ENCODE measurements around the gene NELL1. TPM values are rescaled to one million over a fixed set of nuclear protein-coding genes. Genes with fewer than 3 reads are reported as not detected.

Gene NELL1
- total RNA-seq, 1 donor from 2014 or later = not detected

DNA sequence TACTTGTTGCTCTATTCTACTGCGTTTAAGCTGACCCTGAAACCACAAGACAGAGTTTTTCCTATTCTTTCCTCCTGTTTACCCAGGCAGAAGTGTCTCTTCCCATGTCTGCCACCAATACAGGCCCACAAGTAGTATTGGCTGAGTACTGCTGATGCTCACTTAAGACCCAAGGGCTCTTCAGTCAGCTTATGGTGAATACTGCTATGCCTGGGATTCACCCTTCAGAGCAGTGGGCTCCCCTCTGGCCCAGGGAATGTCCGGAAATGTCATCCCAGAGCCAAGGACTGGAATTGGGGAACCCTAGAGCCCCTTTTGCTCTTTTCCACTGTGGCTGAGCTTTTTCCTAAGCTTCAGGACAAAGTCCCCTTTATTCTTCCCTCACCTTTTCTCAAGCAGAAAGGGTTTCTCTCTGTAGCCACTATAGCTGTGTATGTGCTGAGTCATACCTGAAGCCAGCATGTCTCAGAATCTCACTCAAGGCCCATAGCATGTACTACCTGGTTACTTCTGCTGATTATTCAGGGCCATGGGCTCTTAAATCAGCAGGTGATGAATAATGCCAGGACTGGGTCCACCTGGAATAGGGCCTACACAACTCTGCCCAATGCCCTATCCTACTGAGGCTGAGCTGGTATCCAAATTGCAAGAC lies 777.7 kb downstream of the NELL1 start:
- H3K27ac Mint-ChIP-seq = no peak overlapping the region
- no peaks in the 10 kb centered on the region for H3K4me1 Mint-ChIP-seq

DNA sequence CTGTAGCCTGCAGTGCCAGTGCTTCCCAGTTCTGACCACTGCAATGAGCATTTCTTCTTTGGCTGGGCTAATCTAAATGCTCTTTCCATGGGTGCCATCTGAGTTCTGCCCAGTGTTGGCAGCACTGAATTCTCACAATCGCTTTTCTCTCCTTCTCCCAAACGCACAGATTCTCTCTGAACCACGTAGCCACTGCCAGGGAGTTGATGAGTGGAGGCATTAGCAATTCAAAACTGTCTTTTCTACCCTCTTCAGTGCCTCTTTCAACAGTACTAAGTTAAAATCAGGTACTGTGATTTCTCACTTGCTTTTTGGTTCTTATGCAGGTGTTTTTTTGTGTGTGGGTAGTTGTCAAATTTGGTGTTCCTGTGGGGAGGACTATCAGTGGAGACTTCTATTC lies 778.5 kb downstream of the NELL1 start:
- no peak overlapping the region for H3K27ac Mint-ChIP-seq
- Histone ChIP-seq H3K9ac (no peak overlapping the region), H3K27me3 (no peaks in the 10 kb centered on the region), H3K4me3 (no peak overlapping the region), H3K9me3 (ENCODE audit: low read depth) (no peaks in the 10 kb centered on the region), H4K20me1 (ENCODE audit: low read depth) (no peaks in the 10 kb centered on the region), H3K79me2 (ENCODE audit: low read depth) (no peaks in the 10 kb centered on the region), H2AFZ (replicated peaks) (peak overlapping the region; percentile 64), H3K36me3 (no peaks in the 10 kb centered on the region), H3K4me1 (no peaks in the 10 kb centered on the region), H3K27ac (no peak overlapping the region), H3K4me2 (no peak overlapping the region), H3F3A (ENCODE audit: low read depth) (no peaks in the 10 kb centered on the region)
- TF ChIP-seq EZH2phosphoT487 (IDR thresholded peaks at IDR 0.05) (no peak), EZH2 (IDR thresholded peaks at IDR 0.05) (no peak)
- TF ChIP-seq, protein P1, sequence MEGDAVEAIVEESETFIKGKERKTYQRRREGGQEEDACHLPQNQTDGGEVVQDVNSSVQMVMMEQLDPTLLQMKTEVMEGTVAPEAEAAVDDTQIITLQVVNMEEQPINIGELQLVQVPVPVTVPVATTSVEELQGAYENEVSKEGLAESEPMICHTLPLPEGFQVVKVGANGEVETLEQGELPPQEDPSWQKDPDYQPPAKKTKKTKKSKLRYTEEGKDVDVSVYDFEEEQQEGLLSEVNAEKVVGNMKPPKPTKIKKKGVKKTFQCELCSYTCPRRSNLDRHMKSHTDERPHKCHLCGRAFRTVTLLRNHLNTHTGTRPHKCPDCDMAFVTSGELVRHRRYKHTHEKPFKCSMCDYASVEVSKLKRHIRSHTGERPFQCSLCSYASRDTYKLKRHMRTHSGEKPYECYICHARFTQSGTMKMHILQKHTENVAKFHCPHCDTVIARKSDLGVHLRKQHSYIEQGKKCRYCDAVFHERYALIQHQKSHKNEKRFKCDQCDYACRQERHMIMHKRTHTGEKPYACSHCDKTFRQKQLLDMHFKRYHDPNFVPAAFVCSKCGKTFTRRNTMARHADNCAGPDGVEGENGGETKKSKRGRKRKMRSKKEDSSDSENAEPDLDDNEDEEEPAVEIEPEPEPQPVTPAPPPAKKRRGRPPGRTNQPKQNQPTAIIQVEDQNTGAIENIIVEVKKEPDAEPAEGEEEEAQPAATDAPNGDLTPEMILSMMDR (IDR thresholded peaks at IDR 0.05) = no peak
- no peaks in the 10 kb centered on the region for H3K36me3 Mint-ChIP-seq
- H3K9me3 Mint-ChIP-seq = peaks cover 5% of the 10 kb centered on the region
- DNase-seq (ENCODE audit: low spot score) = no peak
- H3K27me3 Mint-ChIP-seq (ENCODE audit: insufficient read depth, low read depth) = peaks cover 3% of the 10 kb centered on the region
- H3K4me1 Mint-ChIP-seq = no peaks in the 10 kb centered on the region
- no peak overlapping the region for H3K4me3 Mint-ChIP-seq

More for the DNA sequence above, 777.7 kb downstream of the NELL1 start:
- Mint-ChIP-seq H3K9me3 (peaks cover 5% of the 10 kb centered on the region), H3K27me3 (ENCODE audit: insufficient read depth, low read depth) (peaks cover 3% of the 10 kb centered on the region), H3K36me3 (no peaks in the 10 kb centered on the region), H3K4me3 (no peak overlapping the region)
- H3K4me1 ChIP-seq = no peaks in the 10 kb centered on the region
- no peaks in the 10 kb centered on the region for H3K36me3 ChIP-seq
- no peak overlapping the region for H3K9ac ChIP-seq
- no peaks in the 10 kb centered on the region for H4K20me1 ChIP-seq (ENCODE audit: low read depth)
- H3K27ac ChIP-seq = no peak overlapping the region
- TF ChIP-seq EZH2phosphoT487 (IDR thresholded peaks at IDR 0.05) (no peak), EZH2 (IDR thresholded peaks at IDR 0.05) (no peak)
- TF ChIP-seq, protein P1 (IDR thresholded peaks at IDR 0.05) = no peak
- H3K4me2 ChIP-seq = no peak overlapping the region
- peak overlapping the region; percentile 64 for H2AFZ ChIP-seq (replicated peaks)
- no peaks in the 10 kb centered on the region for H3K79me2 ChIP-seq (ENCODE audit: low read depth)
- DNase-seq (ENCODE audit: low spot score) = no peak
- no peaks in the 10 kb centered on the region for H3K9me3 ChIP-seq (ENCODE audit: low read depth)
- H3K4me3 ChIP-seq = no peak overlapping the region
- no peaks in the 10 kb centered on the region for H3F3A ChIP-seq (ENCODE audit: low read depth)
- no peaks in the 10 kb centered on the region for H3K27me3 ChIP-seq

- Mint-ChIP-seq H3K4me3 (no peak overlapping the region), H3K27ac (no peak overlapping the region), H3K36me3 (no peaks in the 10 kb centered on the region), H3K4me1 (no peaks in the 10 kb centered on the region), H3K9me3 (no peaks in the 10 kb centered on the region), H3K27me3 (ENCODE audit: insufficient read depth, low read depth) (no peaks in the 10 kb centered on the region)
- Histone ChIP-seq H3K79me2 (ENCODE audit: low read depth) (no peaks in the 10 kb centered on the region), H3F3A (ENCODE audit: low read depth) (no peaks in the 10 kb centered on the region), H3K27me3 (no peaks in the 10 kb centered on the region), H3K4me1 (no peaks in the 10 kb centered on the region), H3K36me3 (no peaks in the 10 kb centered on the region), H4K20me1 (ENCODE audit: low read depth) (no peaks in the 10 kb centered on the region), H3K27ac (no peak overlapping the region), H3K9ac (no peak overlapping the region), H3K9me3 (ENCODE audit: low read depth) (no peaks in the 10 kb centered on the region), H2AFZ (replicated peaks) (no peak overlapping the region), H3K4me2 (no peak overlapping the region), H3K4me3 (no peak overlapping the region)
- DNase-seq (ENCODE audit: low spot score) = no peak
- TF ChIP-seq EZH2phosphoT487 (IDR thresholded peaks at IDR 0.05) = no peak
- TF ChIP-seq, protein P1 (IDR thresholded peaks at IDR 0.05) = no peak
- TF ChIP-seq EZH2 (IDR thresholded peaks at IDR 0.05) = no peak
Observed at GRCh38 chr11:21456186-21456585, 786.8 kb downstream of the NELL1 start.

All from neural progenitor cell (in vitro differentiated cells).